ENCODE results near the gene ATOH7.

- TF ChIP-seq GATA2 (IDR thresholded peaks at IDR 0.05; ENCODE audit: low read depth, low read length): no peak
- TF ChIP-seq GATA3 (IDR thresholded peaks at IDR 0.05; ENCODE audit: low read depth, low read length): no peak
These were observed 13.1 kb downstream of the ATOH7 start for GRCh38 chr10:68218786-68219185.

Measured in SH-SY5Y (cell line).